Activated naive CD8-positive, alpha-beta T cell treated with anti-CD3 and anti-CD28 coated beads for 36 hours (primary cell): ENCODE data around the gene GIMAP8. TPM values are rescaled to one million over a fixed set of nuclear protein-coding genes. Genes with fewer than 3 reads are reported as not detected.
"Not testable (repeated sequence)": the region's sequence is repeated elsewhere in the genome, so short reads cannot be mapped to it uniquely, and the experiment has no call there.

ENCODE experiments used
- DNase-seq: peaks from one replicate; pipeline ENCODE4 v3.0.0; 2021
- H3K27ac Mint-ChIP-seq: one replicate; pipeline ENCODE4 v1.8.0; 2022; ENCODE audit warnings: mild to moderate bottlenecking, moderate library complexity, mixed read lengths
- H3K27me3 Mint-ChIP-seq: one replicate; pipeline ENCODE4 v1.8.0; 2022; ENCODE audit warnings: mild to moderate bottlenecking, mixed read lengths
- H3K36me3 Mint-ChIP-seq: one replicate; pipeline ENCODE4 v1.8.0; 2021; ENCODE audit warnings: mild to moderate bottlenecking, mixed read lengths
- H3K4me1 Mint-ChIP-seq: one replicate; pipeline ENCODE4 v1.8.0; 2021; ENCODE audit warnings: mixed read lengths
- H3K4me3 Mint-ChIP-seq: one replicate; pipeline ENCODE4 v1.8.0; 2022; ENCODE audit warnings: mild to moderate bottlenecking, moderate library complexity, mixed read lengths
- H3K9me3 Mint-ChIP-seq: one replicate; pipeline ENCODE4 v1.8.0; 2022; ENCODE audit warnings: mixed read lengths
- total RNA-seq, 2 experiments: library from RNA; stranded (reverse); gene quantifications; one replicate each; pipeline ENCODE4 v1.2.3, GENCODE V29; 2021

The GIMAP8 gene
- total RNA-seq, 2 experiments from 2014 or later, result 11.1 to 11.9 TPM

GRCh38 chr7:150443793-150444540 is 6.5 kb upstream of the GIMAP8 start:
- no peak overlapping the region for H3K4me3 Mint-ChIP-seq
- DNase-seq, result no peak
- peaks cover 17% of the 10 kb centered on the region for H3K36me3 Mint-ChIP-seq
- H3K9me3 Mint-ChIP-seq, result peaks cover 23% of the 10 kb centered on the region
- no peak overlapping the region for H3K27ac Mint-ChIP-seq
- peaks cover 38% of the 10 kb centered on the region for H3K4me1 Mint-ChIP-seq
- H3K27me3 Mint-ChIP-seq, result no peaks in the 10 kb centered on the region

GRCh38 chr7:150444674-150445365 is 5.6 kb upstream of the GIMAP8 start:
- no peak for DNase-seq
- Mint-ChIP-seq H3K9me3 (peaks cover 21% of the 10 kb centered on the region), H3K36me3 (peaks cover 17% of the 10 kb centered on the region), H3K27ac (no peak overlapping the region), H3K4me3 (no peak overlapping the region), H3K4me1 (peaks cover 39% of the 10 kb centered on the region), H3K27me3 (no peaks in the 10 kb centered on the region)

- Mint-ChIP-seq H3K9me3 (peaks cover 9% of the 10 kb centered on the region), H3K4me1 (peaks cover 37% of the 10 kb centered on the region), H3K27me3 (no peaks in the 10 kb centered on the region), H3K4me3 (no peak overlapping the region), H3K27ac (peak overlapping the region; percentile 72), H3K36me3 (peaks cover 11% of the 10 kb centered on the region)
- DNase-seq, result no peak
These were observed 4.0 kb upstream of the GIMAP8 start for GRCh38 chr7:150446288-150446938.

GRCh38 chr7:150447966-150448788 is 2.3 kb upstream of the GIMAP8 start:
- H3K27me3 Mint-ChIP-seq, result no peaks in the 10 kb centered on the region
- H3K9me3 Mint-ChIP-seq, result no peaks in the 10 kb centered on the region
- peak overlapping the region; percentile 57 for H3K4me3 Mint-ChIP-seq
- peak overlapping the region; percentile 97 for H3K27ac Mint-ChIP-seq
- no peak for DNase-seq
- H3K36me3 Mint-ChIP-seq, result peaks cover 9% of the 10 kb centered on the region
- peaks cover 38% of the 10 kb centered on the region for H3K4me1 Mint-ChIP-seq

GRCh38 chr7:150448789-150449147 is 1.7 kb upstream of the GIMAP8 start:
- Mint-ChIP-seq H3K27ac (peak overlapping the region; percentile 97), H3K4me3 (peak overlapping the region; percentile 57), H3K9me3 (no peaks in the 10 kb centered on the region), H3K36me3 (peaks cover 12% of the 10 kb centered on the region), H3K27me3 (no peaks in the 10 kb centered on the region), H3K4me1 (peaks cover 44% of the 10 kb centered on the region)
- peak; percentile 86 for DNase-seq

GRCh38 chr7:150449206-150449952 is 1.1 kb upstream of the GIMAP8 start:
- Mint-ChIP-seq H3K4me1 (peaks cover 50% of the 10 kb centered on the region), H3K36me3 (peaks cover 18% of the 10 kb centered on the region), H3K27me3 (no peaks in the 10 kb centered on the region), H3K27ac (peak overlapping the region; percentile 97), H3K9me3 (no peaks in the 10 kb centered on the region), H3K4me3 (peak overlapping the region; percentile 95)
- no peak for DNase-seq

GRCh38 chr7:150451097-150451793 is 815 bp downstream of the GIMAP8 start:
- peak overlapping the region; percentile 95 for H3K4me3 Mint-ChIP-seq
- peaks cover 53% of the 10 kb centered on the region for H3K4me1 Mint-ChIP-seq
- peak overlapping the region; percentile 97 for H3K27ac Mint-ChIP-seq
- peak; percentile 72 for DNase-seq
- no peaks in the 10 kb centered on the region for H3K27me3 Mint-ChIP-seq
- peaks cover 5% of the 10 kb centered on the region for H3K9me3 Mint-ChIP-seq
- H3K36me3 Mint-ChIP-seq, result peaks cover 36% of the 10 kb centered on the region

- Mint-ChIP-seq H3K4me1 (peaks cover 51% of the 10 kb centered on the region), H3K9me3 (peaks cover 8% of the 10 kb centered on the region), H3K36me3 (peaks cover 43% of the 10 kb centered on the region), H3K27ac (peak overlapping the region; percentile 97), H3K4me3 (peak overlapping the region; percentile 95), H3K27me3 (no peaks in the 10 kb centered on the region)
- peak; percentile 44 for DNase-seq
These were observed 1.5 kb downstream of the GIMAP8 start for GRCh38 chr7:150451833-150452461.

- peaks cover 54% of the 10 kb centered on the region for H3K36me3 Mint-ChIP-seq
These were observed 2.8 kb downstream of the GIMAP8 start for GRCh38 chr7:150453181-150453580.

GRCh38 chr7:150453892-150454291 is 3.5 kb downstream of the GIMAP8 start:
- no peaks in the 10 kb centered on the region for H3K27me3 Mint-ChIP-seq
- H3K27ac Mint-ChIP-seq, result peak overlapping the region; percentile 92
- H3K36me3 Mint-ChIP-seq, result peaks cover 57% of the 10 kb centered on the region
- H3K9me3 Mint-ChIP-seq, result peaks cover 20% of the 10 kb centered on the region
- peak overlapping the region; percentile 85 for H3K4me3 Mint-ChIP-seq
- no peak for DNase-seq
- peaks cover 44% of the 10 kb centered on the region for H3K4me1 Mint-ChIP-seq

More at GRCh38 chr7:150453181-150453580, 2.8 kb downstream of the GIMAP8 start:
- H3K4me1 Mint-ChIP-seq, result peaks cover 47% of the 10 kb centered on the region
- no peaks in the 10 kb centered on the region for H3K27me3 Mint-ChIP-seq
- H3K9me3 Mint-ChIP-seq, result peaks cover 18% of the 10 kb centered on the region
- H3K27ac Mint-ChIP-seq, result peak overlapping the region; percentile 92
- peak overlapping the region; percentile 85 for H3K4me3 Mint-ChIP-seq
- peak; percentile 31 for DNase-seq

- peaks cover 84% of the 10 kb centered on the region for H3K36me3 Mint-ChIP-seq
- H3K27ac Mint-ChIP-seq, H3K4me3 Mint-ChIP-seq, DNase-seq, H3K27me3 Mint-ChIP-seq: not testable (repeated sequence)
- peaks cover 36% of the 10 kb centered on the region for H3K4me1 Mint-ChIP-seq
- H3K9me3 Mint-ChIP-seq, result peaks cover 43% of the 10 kb centered on the region
These were observed 6.6 kb downstream of the GIMAP8 start for GRCh38 chr7:150457064-150457463.

- DNase-seq, result no peak
- H3K27ac Mint-ChIP-seq, result no peak overlapping the region
- H3K4me1 Mint-ChIP-seq, result peaks cover 38% of the 10 kb centered on the region
- H3K27me3 Mint-ChIP-seq, result no peaks in the 10 kb centered on the region
- no peak overlapping the region for H3K4me3 Mint-ChIP-seq
- H3K9me3 Mint-ChIP-seq, result peaks cover 52% of the 10 kb centered on the region
- H3K36me3 Mint-ChIP-seq, result peaks cover 91% of the 10 kb centered on the region
These were observed 7.8 kb downstream of the GIMAP8 start for GRCh38 chr7:150458235-150458634.

GRCh38 chr7:150458756-150459155 is 8.3 kb downstream of the GIMAP8 start:
- H3K4me1 Mint-ChIP-seq, result peaks cover 37% of the 10 kb centered on the region
- H3K27ac Mint-ChIP-seq, result no peak overlapping the region
- H3K27me3 Mint-ChIP-seq, result no peaks in the 10 kb centered on the region
- DNase-seq, result no peak
- peaks cover 55% of the 10 kb centered on the region for H3K9me3 Mint-ChIP-seq
- H3K4me3 Mint-ChIP-seq, result no peak overlapping the region
- peaks cover 91% of the 10 kb centered on the region for H3K36me3 Mint-ChIP-seq
